ENCODE measurements around the gene TMEM14A. TPM values are rescaled to one million over a fixed set of nuclear protein-coding genes. Genes with fewer than 3 reads are reported as not detected.

TMEM14A gene
- total and polyA plus RNA-seq, 9 of the 15 experiments (the other 6 are each of a cell fraction or from before 2014, with no cell fraction given), result 3.5 to 43.3 (median 8.5) TPM

DNA sequence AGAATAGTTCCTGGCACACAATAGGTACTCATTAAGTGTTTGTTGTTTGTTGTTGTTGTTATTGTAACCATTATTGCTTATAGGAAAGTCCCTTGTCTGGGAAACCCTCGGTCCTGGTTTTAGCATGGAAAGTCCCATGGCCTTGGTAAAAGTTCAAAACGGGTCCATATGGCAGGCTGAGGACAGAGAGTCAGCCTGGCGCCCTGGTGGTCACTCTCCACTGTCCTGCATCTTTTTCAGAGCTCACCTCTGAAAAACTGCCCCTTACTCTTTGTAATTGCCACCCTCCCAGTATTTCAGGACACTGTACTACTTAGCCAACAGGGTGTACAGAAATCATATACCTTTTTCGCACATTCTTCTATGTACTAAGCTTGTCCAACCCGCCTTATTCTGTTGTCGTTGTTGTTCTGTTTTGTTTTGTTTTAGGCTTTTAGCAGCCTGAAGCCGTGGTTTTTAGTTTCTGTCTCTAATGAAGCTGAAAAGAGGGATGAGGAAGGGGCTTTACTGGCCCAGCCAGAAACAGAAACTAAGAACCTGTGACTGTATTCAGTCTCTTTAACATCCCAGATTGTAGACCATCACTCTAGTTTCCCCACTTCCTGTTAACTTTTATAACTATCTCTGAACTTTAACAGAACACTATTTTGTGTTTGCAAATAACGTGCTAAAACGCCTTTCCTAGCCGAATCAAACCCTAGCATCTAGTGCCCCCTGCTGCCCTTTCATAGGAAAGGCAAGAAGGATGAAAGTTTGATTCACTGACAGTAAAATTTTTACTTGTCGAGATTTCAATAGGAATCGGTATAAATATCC is 7.6 kb upstream of the TMEM14A start (continued):
- TF ChIP-seq ZNF717 (CRISPR knock-in tag; IDR thresholded peaks at IDR 0.05) (no peak), ZFP36 (IDR thresholded peaks at IDR 0.05; ENCODE audit: low read depth, low read length, partially characterized antibody) (peak; percentile 50), SRSF9 (IDR thresholded peaks at IDR 0.05; ENCODE audit: borderline replicate concordance, low read depth, low read length) (no peak), POLR2B (IDR thresholded peaks at IDR 0.05; ENCODE audit: low read depth, partially characterized antibody) (no peak), CSDE1 (IDR thresholded peaks at IDR 0.05) (0 out of 4 replicates have a peak, but pooled peaks of 1 of the 2 experiments have one; percentile 6), SMC3 (conservative IDR thresholded peaks at IDR 0.05; ENCODE audit: insufficient read depth, low read depth, low read length) (peak; percentile 82)
- TF ChIP-seq, protein P1, sequence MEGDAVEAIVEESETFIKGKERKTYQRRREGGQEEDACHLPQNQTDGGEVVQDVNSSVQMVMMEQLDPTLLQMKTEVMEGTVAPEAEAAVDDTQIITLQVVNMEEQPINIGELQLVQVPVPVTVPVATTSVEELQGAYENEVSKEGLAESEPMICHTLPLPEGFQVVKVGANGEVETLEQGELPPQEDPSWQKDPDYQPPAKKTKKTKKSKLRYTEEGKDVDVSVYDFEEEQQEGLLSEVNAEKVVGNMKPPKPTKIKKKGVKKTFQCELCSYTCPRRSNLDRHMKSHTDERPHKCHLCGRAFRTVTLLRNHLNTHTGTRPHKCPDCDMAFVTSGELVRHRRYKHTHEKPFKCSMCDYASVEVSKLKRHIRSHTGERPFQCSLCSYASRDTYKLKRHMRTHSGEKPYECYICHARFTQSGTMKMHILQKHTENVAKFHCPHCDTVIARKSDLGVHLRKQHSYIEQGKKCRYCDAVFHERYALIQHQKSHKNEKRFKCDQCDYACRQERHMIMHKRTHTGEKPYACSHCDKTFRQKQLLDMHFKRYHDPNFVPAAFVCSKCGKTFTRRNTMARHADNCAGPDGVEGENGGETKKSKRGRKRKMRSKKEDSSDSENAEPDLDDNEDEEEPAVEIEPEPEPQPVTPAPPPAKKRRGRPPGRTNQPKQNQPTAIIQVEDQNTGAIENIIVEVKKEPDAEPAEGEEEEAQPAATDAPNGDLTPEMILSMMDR (IDR thresholded peaks at IDR 0.05 in 2 of 3, conservative IDR thresholded peaks at IDR 0.05 in 1 of 3; ENCODE audit: insufficient read depth in 2 of 3, low read depth in 1 of 3, low read length in 3 of 3), result peak; percentile 77 to 92 (median 78)
- TF ChIP-seq, protein P2, sequence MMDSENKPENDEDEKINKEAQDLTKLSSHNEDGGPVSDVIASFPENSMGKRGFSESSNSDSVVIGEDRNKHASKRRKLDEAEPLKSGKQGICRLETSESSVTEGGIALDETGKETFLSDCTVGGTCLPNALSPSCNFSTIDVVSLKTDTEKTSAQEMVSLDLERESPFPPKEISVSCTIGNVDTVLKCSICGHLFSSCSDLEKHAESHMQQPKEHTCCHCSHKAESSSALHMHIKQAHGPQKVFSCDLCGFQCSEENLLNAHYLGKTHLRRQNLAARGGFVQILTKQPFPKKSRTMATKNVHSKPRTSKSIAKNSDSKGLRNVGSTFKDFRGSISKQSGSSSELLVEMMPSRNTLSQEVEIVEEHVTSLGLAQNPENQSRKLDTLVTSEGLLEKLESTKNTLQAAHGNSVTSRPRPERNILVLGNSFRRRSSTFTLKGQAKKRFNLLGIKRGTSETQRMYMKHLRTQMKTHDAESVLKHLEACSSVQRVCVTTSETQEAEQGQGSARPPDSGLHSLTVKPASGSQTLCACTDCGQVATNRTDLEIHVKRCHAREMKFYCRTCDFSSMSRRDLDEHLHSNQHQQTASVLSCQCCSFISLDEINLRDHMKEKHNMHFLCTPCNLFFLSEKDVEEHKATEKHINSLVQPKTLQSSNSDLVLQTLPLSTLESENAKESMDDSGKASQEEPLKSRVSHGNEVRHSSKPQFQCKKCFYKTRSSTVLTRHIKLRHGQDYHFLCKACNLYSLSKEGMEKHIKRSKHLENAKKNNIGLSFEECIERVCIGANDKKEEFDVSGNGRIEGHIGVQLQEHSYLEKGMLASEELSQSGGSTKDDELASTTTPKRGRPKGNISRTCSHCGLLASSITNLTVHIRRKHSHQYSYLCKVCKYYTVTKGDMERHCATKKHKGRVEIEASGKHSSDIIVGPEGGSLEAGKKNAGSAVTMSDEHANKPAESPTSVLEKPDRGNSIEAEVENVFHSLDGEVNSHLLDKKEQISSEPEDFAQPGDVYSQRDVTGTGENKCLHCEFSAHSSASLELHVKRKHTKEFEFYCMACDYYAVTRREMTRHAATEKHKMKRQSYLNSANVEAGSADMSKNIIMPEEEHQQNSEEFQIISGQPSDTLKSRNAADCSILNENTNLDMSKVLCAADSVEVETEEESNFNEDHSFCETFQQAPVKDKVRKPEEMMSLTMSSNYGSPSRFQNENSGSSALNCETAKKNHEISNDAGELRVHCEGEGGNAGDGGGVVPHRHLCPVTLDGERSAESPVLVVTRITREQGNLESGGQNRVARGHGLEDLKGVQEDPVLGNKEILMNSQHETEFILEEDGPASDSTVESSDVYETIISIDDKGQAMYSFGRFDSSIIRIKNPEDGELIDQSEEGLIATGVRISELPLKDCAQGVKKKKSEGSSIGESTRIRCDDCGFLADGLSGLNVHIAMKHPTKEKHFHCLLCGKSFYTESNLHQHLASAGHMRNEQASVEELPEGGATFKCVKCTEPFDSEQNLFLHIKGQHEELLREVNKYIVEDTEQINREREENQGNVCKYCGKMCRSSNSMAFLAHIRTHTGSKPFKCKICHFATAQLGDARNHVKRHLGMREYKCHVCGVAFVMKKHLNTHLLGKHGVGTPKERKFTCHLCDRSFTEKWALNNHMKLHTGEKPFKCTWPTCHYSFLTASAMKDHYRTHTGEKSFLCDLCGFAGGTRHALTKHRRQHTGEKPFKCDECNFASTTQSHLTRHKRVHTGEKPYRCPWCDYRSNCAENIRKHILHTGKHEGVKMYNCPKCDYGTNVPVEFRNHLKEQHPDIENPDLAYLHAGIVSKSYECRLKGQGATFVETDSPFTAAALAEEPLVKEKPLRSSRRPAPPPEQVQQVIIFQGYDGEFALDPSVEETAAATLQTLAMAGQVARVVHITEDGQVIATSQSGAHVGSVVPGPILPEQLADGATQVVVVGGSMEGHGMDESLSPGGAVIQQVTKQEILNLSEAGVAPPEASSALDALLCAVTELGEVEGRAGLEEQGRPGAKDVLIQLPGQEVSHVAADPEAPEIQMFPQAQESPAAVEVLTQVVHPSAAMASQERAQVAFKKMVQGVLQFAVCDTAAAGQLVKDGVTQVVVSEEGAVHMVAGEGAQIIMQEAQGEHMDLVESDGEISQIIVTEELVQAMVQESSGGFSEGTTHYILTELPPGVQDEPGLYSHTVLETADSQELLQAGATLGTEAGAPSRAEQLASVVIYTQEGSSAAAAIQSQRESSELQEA (IDR thresholded peaks at IDR 0.05; ENCODE audit: low read depth), result 0 out of 2 replicates have a peak, but pooled peaks have one; percentile 7

Data from K562 (cell line).